ENCODE results near the gene PANK2. TPM values are rescaled to one million over a fixed set of nuclear protein-coding genes. Genes with fewer than 3 reads are reported as not detected.

PANK2 gene
- polyA plus RNA-seq, 1 donor (not counting 4 experiments of a cell fraction or from before 2014, with no cell fraction given) = 23.6 TPM

GRCh38 chr20:3910853-3911252 lies 21.7 kb downstream of the PANK2 start:
- H3K9me1 ChIP-seq (ENCODE audit: control insufficient read depth, extremely low read depth, insufficient read depth, low read length) = no peaks in the 10 kb centered on the region
- H3K4me3 ChIP-seq (ENCODE audit: control insufficient read depth in 2 of 3, extremely low read depth in 1 of 3, insufficient read depth in 2 of 3, low read depth in 1 of 3, low read length in 3 of 3) = no peak overlapping the region
- H3K79me2 ChIP-seq (ENCODE audit: control insufficient read depth, insufficient read depth, low read length) = peaks cover 84% of the 10 kb centered on the region
- H3K9me3 ChIP-seq (ENCODE audit: control insufficient read depth, low read depth, low read length) = no peaks in the 10 kb centered on the region
- no peak for FAIRE-seq
- peaks cover 24% of the 10 kb centered on the region for H4K20me1 ChIP-seq (ENCODE audit: control insufficient read depth, extremely low read depth, insufficient read depth, low read length)
- no peak overlapping the region for H3K9ac ChIP-seq (ENCODE audit: control insufficient read depth, extremely low read depth, insufficient read depth, low read length)
- no peaks in the 10 kb centered on the region for H3K4me1 ChIP-seq (ENCODE audit: control insufficient read depth, extremely low read depth, insufficient read depth, low read length)
- DNase-seq (ENCODE audit: low read depth, low spot score) = no peak
- dilution Hi-C loops (cut with MboI; ENCODE audit: extremely low pct_ligation_motif_present, low sequenced_read_pairs) = no loop called here
- H3K36me3 ChIP-seq (ENCODE audit: control insufficient read depth in 2 of 2, extremely low read depth in 1 of 2, insufficient read depth in 2 of 2, low read length in 2 of 2) = peaks cover 11 to 34% of the 10 kb centered on the region in 2 experiments
- TF ChIP-seq CTCF (optimal IDR thresholded peaks at IDR 0.05 in 1 of 3, IDR thresholded peaks at IDR 0.05 in 1 of 3, conservative IDR thresholded peaks at IDR 0.05 in 1 of 3; ENCODE audit: extremely low read depth in 1 of 3, insufficient read depth in 2 of 3, low read length in 3 of 3) (no peak), EZH2 (IDR thresholded peaks at IDR 0.05; ENCODE audit: low read length) (no peak)
- H3K27ac ChIP-seq (ENCODE audit: control insufficient read depth, insufficient read depth, low read length) = no peak overlapping the region
- no peak overlapping the region for H3K4me2 ChIP-seq (ENCODE audit: control insufficient read depth, extremely low read depth, insufficient read depth, low read depth, low read length)
- no peak overlapping the region for H2AFZ ChIP-seq (ENCODE audit: control insufficient read depth, low read length)
- H3K27me3 ChIP-seq (ENCODE audit: control insufficient read depth, extremely low read depth, insufficient read depth, low read length) = no peaks in the 10 kb centered on the region

- FAIRE-seq = no peak
- Histone ChIP-seq H3K4me2 (ENCODE audit: control insufficient read depth, extremely low read depth, insufficient read depth, low read depth, low read length) (no peak overlapping the region), H4K20me1 (ENCODE audit: control insufficient read depth, extremely low read depth, insufficient read depth, low read length) (peaks cover 19% of the 10 kb centered on the region), H3K9me1 (ENCODE audit: control insufficient read depth, extremely low read depth, insufficient read depth, low read length) (no peaks in the 10 kb centered on the region), H3K36me3 (ENCODE audit: control insufficient read depth in 2 of 2, extremely low read depth in 1 of 2, insufficient read depth in 2 of 2, low read length in 2 of 2) (peaks cover 14 to 34% of the 10 kb centered on the region in 2 experiments), H2AFZ (ENCODE audit: control insufficient read depth, low read length) (no peak overlapping the region), H3K27me3 (ENCODE audit: control insufficient read depth, extremely low read depth, insufficient read depth, low read length) (no peaks in the 10 kb centered on the region), H3K9ac (ENCODE audit: control insufficient read depth, extremely low read depth, insufficient read depth, low read length) (no peak overlapping the region), H3K4me3 (ENCODE audit: control insufficient read depth in 2 of 3, extremely low read depth in 1 of 3, insufficient read depth in 2 of 3, low read depth in 1 of 3, low read length in 3 of 3) (no peak overlapping the region), H3K27ac (ENCODE audit: control insufficient read depth, insufficient read depth, low read length) (no peak overlapping the region), H3K9me3 (ENCODE audit: control insufficient read depth, low read depth, low read length) (no peaks in the 10 kb centered on the region), H3K4me1 (ENCODE audit: control insufficient read depth, extremely low read depth, insufficient read depth, low read length) (no peaks in the 10 kb centered on the region), H3K79me2 (ENCODE audit: control insufficient read depth, insufficient read depth, low read length) (peaks cover 84% of the 10 kb centered on the region)
- no peak for DNase-seq (ENCODE audit: low read depth, low spot score)
- TF ChIP-seq EZH2 (IDR thresholded peaks at IDR 0.05; ENCODE audit: low read length) (no peak), CTCF (optimal IDR thresholded peaks at IDR 0.05 in 1 of 3, IDR thresholded peaks at IDR 0.05 in 1 of 3, conservative IDR thresholded peaks at IDR 0.05 in 1 of 3; ENCODE audit: extremely low read depth in 1 of 3, insufficient read depth in 2 of 3, low read length in 3 of 3) (no peak)
- dilution Hi-C loops (cut with MboI; ENCODE audit: extremely low pct_ligation_motif_present, low sequenced_read_pairs) = no loop called here
These were observed 22.8 kb downstream of the PANK2 start for GRCh38 chr20:3911956-3912355.

Data from keratinocyte (primary cell).